8988T (cell line): ENCODE measurements around the gene PLCH1.

Experiments
- DNase-seq: peaks from one replicate; pipeline ENCODE4 v3.0.0; 2011

Gene PLCH1

GRCh38 chr3:155682426-155683343 is 62.2 kb downstream of the PLCH1 start:
- no peak for DNase-seq

GRCh38 chr3:155676252-155676981 is 68.5 kb downstream of the PLCH1 start:
- DNase-seq, result no peak

GRCh38 chr3:155675094-155675493 is 69.8 kb downstream of the PLCH1 start:
- no peak for DNase-seq

- DNase-seq, result no peak
These were observed 71.5 kb downstream of the PLCH1 start for GRCh38 chr3:155673421-155673820.

GRCh38 chr3:155670335-155670734 is 74.5 kb downstream of the PLCH1 start:
- DNase-seq, result no peak

- no peak for DNase-seq
These were observed 76.9 kb downstream of the PLCH1 start for GRCh38 chr3:155667988-155668387.

GRCh38 chr3:155664925-155665695 is 79.8 kb downstream of the PLCH1 start:
- no peak for DNase-seq

GRCh38 chr3:155663467-155664212 is 81.2 kb downstream of the PLCH1 start:
- no peak for DNase-seq

- DNase-seq, result no peak
These were observed 83.1 kb downstream of the PLCH1 start for GRCh38 chr3:155661760-155662159.

- DNase-seq, result no peak
These were observed 83.8 kb downstream of the PLCH1 start for GRCh38 chr3:155661042-155661441.

GRCh38 chr3:155658671-155659261 is 86.1 kb downstream of the PLCH1 start:
- no peak for DNase-seq

- DNase-seq, result no peak
These were observed 86.9 kb downstream of the PLCH1 start for GRCh38 chr3:155658006-155658405.

GRCh38 chr3:155657161-155657560 is 87.7 kb downstream of the PLCH1 start:
- DNase-seq, result no peak

GRCh38 chr3:155656466-155656865 is 88.4 kb downstream of the PLCH1 start:
- DNase-seq, result no peak

- DNase-seq, result no peak
These were observed 93.2 kb downstream of the PLCH1 start for GRCh38 chr3:155651489-155652218.

GRCh38 chr3:155648013-155648591 is 96.8 kb downstream of the PLCH1 start:
- no peak for DNase-seq

- no peak for DNase-seq
These were observed 97.7 kb downstream of the PLCH1 start for GRCh38 chr3:155647206-155647605.

- DNase-seq, result no peak
These were observed 98.2 kb downstream of the PLCH1 start for GRCh38 chr3:155646669-155647068.

GRCh38 chr3:155646128-155646527 is 98.7 kb downstream of the PLCH1 start:
- DNase-seq, result no peak

- no peak for DNase-seq
These were observed 101.2 kb downstream of the PLCH1 start for GRCh38 chr3:155643581-155644165.

GRCh38 chr3:155641956-155642355 is 102.9 kb downstream of the PLCH1 start:
- DNase-seq, result no peak
